CD4-positive, alpha-beta T cell treated with Interleukin-12 subunit alpha and Interleukin-12 subunit beta, for 1 hour (primary cell): Measurements from ENCODE around the gene SMAP1.

Source experiments
- DNase-seq: peaks from one replicate; pipeline ENCODE4 v3.0.0-alpha.2; 2020

Gene SMAP1

GRCh38 chr6:70903665-70904452 is 236.2 kb downstream of the SMAP1 start:
- no peak for DNase-seq

GRCh38 chr6:70905742-70906141 is 238.1 kb downstream of the SMAP1 start:
- no peak for DNase-seq
